Pons (tissue), 1 donor: ENCODE results near the gene FST.

Experiments used
- DNase-seq: peaks from one replicate; pipeline ENCODE4 v3.0.0-alpha.2; 2016; ENCODE audit warnings: low spot score

FST gene, protein sequence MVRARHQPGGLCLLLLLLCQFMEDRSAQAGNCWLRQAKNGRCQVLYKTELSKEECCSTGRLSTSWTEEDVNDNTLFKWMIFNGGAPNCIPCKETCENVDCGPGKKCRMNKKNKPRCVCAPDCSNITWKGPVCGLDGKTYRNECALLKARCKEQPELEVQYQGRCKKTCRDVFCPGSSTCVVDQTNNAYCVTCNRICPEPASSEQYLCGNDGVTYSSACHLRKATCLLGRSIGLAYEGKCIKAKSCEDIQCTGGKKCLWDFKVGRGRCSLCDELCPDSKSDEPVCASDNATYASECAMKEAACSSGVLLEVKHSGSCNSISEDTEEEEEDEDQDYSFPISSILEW

DNA sequence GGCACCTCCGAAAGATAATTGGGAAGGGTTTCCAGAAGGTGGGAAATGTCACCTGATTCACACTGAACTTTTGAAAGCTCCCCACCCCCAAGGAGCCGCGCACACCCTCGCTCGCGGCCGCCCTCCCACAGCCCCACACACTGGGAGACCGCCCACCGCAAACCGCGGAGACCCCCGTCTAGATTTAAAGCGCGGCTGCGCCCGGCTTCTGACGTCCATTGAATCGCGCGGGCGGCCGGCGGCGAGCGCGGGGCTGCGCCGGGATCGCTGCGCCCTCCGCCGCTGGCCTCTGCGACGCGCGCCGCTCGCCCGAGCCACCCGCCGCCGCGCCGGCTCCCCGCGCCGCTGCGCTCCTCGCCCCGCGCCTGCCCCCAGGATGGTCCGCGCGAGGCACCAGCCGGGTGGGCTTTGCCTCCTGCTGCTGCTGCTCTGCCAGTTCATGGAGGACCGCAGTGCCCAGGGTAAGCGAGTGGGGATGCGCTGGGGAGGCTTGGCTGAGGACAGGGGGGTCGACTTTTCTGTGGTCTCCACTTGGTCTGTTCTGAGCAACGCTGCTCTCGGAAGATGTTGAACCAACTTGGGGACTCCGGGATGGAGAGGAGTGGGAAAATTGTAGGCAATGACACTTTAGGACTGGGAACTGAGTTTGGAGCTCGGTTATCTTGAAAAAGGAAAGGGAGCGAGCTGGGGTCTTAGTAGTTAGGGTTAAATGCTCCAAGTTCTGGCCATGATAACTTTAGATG, at the start of gene FST:
Gene FST, plus strand, starts transcription at position 214 of the 743 bp plus-strand sequence. Its CDS starts 163 bp downstream, at position 377.
- no peak for DNase-seq

DNA sequence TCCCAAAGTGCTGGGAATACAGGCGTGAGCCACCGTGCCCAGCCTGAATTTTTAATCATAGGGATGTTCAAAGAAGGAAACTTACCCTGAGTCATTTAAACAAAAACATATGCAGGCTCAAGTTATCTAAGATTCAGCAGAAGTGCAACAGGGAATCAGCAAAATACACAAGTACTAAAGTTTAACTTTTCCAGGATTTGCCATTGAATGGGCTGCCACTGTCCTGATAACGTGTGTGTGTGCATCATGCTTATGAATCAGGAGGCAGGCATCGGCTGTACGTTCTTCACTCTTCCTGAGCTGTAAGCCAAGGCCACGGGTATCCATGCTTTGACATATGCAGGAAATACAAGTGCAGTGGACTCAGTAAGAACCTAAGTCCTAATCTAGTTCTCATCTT, 48.8 kb upstream of the FST start:
- DNase-seq: no peak

DNA sequence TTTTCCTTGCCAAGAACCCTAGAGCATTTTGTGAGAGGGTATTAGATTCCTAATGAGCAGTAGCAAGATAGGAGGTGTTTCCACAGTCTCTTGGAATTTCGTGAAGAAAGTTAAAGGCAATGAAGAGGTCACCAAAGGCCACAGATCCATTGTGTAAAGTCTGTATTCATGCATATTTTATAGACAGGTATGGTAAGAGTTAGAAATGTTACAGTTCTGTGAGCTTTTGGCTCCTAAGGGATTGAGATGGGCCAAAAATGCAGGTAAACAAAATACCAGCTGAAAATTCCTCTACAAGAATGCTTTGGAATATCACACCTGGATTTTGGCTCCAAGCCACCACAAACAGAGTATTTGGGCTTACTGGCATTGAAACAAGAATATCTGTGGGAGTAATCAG, 47.4 kb upstream of the FST start:
- DNase-seq: no peak

DNA sequence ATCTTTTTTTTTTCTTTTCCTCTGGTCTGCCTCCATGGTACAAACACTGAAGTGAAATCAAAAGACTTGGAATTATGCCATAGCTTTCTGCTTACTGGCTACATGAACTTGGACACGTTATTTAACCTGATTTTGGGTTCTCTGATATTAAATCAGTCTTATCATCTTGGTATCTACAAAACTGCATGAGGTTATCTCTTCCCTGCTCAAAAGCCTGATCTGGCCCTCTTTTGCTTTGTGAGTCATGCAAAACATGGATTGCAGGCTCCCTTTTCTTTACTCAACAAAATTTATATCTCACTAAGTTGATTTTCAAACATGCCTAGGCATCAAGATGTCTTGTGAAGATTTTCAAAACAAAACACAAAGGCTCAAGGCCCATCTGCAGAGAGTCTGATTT, 45.9 kb upstream of the FST start:
- DNase-seq: no peak

DNA sequence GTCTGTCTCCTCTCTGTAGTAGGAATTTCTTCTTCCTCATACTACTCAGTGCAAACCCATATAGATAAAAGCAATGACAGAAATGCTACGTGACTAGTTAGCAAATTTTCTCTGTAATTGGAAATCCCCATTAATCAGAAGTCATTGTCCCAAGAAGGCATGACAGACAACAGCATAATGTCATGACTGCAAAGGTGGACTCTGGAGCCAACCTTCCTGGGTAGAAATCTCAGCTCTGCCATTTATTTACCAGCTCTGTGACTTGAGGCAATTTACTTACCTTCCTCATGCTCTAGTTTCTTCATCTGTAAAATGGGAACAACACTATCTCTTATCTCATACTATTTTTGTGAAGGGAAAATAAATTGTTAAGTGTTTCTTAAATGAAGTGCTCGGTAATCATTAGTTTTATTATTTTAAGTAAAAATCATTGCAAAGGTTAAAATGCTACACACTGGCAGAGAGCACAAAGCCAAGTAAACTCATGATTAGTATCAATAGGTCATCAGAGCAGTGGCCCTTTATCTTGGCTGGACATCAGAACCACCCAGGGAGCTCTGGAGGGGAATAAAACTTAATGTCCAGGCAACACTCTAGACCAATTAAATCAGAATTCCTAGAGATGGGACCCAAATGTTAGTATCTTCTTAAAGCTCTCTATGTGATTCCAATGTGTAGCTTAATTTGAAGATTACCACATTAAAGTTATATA, 43.8 kb upstream of the FST start:
- DNase-seq: no peak

DNA sequence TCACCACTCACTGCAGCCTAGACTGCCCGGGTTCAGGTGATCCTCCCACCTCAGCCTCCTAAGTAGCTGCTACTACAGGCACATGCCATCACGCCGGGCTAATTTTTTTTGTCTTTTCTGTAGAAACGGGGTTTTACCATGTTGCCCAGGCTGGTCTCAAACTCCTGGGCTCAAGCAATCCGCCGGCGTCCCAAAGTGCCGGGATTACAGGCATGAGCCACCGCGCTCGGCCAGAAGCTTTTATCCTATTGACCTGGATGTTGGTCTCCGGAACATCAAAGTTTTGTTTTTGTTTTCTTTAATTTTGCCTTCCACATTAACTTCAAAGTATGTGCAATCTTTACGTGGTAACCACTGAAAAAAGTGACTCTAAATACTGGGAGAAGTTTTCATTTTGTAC, 42.4 kb upstream of the FST start:
- no peak for DNase-seq

DNA sequence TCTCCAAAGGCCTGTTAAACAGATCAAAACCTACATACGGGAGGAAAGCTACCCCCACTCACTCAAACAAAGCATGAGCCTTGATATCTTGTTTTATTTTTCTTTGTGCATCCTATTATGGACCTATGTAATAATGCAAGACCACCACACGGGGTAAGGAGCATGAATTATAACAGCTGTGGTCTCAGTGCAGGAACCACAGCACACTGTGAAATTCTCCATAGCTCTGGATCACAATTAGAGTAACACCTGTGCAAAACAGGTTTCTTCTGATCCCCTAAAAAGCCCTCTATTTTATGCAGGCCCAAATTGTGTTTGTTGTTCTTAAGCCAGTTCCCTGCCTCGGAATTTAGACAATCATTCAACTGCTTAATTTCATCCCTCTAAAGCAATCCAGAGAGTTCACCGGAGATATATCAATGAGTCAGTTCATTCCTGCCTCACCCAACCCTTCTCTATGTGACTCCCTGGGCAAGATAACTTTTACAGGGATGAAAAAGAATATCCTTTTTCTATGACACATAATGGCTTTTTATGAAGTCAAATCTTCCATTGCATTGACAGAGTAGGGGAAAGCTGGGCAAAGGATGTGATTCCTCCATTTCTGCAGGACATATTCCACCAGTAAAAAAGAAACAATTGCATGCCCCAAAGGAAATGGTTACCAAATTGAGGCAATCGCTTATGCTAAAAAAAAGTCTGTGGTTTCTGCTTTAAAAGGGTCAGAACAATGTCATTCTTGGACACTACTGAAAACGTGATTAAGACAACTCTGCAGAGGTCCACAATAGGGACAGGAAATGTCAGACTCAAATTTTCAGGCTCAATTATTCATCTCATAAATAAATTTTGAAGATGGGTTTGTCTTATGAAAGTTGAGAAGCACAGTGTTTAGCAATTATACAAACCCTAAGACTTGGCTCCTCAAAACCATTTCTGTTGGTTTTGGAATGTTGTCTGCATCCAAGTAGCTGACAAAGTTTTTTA, 41.6 kb upstream of the FST start:
- no peak for DNase-seq

DNA sequence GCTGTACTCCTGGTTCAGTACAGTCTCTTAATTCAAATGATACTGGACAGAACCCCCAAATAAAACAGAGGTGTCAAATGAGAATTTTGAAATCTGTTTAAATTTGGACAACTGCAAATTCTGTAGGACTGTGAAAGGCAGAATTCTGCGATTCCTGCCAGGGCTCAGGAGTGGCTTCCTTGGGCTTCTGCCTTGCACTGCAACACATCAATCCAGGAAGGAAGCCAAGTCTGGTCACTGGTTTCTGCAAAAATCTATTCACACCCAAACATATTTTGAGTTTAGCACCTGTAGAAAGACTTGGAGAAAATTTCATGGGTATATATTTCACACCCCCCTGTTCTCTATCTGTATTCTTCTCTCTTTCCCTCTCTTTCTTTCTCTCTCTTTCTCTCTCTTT, 37.5 kb upstream of the FST start:
- no peak for DNase-seq

DNA sequence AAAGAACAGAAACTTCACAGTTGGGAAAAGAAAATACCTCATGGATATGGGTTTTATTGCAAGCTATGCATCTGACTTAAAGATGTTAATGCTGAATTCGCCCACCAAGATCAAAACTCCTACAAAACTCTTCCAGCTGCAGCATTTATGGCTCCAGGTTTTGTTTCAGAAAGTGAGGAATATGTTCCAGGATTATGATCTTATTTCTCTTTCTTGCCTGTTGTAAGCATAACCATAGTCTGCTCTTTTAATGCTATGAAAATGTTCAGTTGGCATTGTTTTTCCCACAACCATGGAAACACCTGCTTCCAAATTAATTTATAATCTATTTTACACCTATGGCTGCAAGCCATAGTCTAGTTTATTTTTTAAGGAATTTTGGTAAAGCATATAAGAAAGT, 34.9 kb upstream of the FST start:
- no peak for DNase-seq

DNA sequence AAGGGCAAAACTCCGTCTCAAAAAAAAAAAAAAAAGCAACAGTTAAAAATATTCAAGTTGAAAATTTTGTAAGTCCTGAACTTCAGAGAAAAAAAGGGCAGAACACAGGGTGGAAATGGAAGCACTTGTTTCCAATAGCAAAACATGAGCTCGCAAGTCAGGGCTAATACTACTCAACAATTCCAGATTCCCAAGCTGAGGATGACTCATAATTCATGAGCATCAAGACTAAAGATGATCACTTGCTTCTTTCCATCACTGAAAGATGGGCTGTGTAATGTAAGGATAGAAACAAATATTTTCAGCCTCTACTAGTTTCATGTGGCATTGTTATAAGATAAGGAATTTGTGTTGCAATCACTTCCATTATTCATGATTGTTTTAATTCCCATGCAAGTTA, 33.5 kb upstream of the FST start:
- DNase-seq: no peak

DNA sequence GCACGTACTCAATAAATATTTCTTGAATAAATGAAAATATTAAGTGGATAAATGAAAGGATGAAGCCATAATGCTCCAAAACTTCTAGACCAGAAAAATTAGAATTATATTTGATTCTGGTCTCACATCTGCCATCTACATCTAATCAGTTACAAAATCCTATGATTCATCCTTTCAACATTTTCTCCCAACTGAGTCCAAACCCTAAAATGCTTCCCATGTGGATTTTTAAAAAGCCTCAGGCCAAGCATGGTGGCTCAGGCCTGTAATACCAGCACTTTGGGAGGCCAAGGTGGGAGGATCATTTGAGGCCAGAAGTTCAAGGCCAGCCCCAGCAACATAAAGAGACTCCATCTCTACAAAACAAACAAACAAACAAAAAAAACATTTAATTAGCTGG, 31.6 kb upstream of the FST start:
- DNase-seq: no peak

DNA sequence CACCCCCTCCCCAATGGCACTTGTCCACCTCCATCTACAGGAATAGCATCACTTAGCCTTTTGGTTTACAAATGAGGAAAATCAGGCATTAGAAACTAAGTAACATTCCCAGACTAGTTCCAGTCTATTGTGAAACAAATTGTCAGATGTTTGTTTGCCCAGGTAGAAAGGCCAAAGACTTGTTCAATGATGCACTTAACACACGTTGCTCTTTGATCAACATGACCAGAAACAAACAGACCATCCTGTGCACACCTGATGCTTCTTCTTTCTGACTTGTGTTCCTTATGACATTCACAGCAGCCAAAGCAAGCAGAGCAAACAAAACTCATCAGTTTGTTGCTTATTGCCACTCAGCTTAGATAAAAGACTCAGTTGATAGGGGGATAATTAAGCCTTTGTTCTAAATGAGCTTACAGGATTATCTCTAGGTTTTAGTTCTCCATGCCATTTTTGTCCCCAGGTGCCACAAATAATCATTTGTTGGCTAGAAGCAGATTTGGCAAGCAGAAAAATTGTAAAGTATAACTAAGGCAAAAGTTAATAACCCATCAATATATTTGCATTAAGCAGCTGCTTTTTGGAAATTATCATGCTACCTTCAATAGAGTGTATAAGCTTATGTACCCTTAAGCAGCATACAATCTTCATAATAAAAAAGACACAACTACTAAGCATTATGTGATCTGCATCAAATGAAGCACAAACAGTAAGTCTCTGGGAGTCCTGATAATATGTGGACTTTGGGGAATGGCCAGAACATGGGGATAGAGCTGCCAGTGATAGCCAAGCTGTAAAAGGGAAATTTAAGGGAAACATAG, 26.3 kb upstream of the FST start:
- DNase-seq: no peak

DNA sequence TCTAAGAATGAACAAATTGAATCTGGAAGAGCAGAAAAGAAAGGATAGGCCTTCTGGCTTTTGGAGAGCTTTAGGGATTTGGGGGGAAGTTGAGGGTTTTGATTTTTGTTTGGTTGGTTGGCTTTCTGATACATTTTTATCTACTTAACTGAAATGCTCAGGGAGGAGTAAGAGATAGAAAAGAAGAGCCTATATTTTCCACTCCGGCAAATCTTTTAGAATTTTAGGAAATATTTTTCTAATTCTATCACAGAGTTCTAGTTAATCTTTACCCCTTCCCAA, 25.8 kb upstream of the FST start:
- no peak for DNase-seq

DNA sequence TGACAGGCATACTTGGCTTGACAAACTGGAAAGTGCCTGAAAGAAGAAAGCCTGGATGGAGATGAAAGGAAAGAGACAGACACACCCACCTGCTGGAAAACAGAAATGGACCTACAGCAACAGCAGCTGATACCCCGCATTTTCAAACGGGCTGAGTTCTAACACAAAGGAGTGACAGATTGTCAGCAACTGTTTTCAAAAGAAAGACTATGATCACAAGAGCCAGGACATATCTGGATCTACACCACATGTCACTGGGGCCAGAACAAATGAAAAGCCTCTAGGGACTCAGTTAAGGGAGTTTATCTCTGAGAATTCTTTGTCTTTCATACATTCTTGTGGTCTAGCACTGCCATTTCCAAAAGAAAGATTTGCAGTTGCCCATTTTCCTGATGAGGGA, 24.1 kb upstream of the FST start:
- DNase-seq: no peak

DNA sequence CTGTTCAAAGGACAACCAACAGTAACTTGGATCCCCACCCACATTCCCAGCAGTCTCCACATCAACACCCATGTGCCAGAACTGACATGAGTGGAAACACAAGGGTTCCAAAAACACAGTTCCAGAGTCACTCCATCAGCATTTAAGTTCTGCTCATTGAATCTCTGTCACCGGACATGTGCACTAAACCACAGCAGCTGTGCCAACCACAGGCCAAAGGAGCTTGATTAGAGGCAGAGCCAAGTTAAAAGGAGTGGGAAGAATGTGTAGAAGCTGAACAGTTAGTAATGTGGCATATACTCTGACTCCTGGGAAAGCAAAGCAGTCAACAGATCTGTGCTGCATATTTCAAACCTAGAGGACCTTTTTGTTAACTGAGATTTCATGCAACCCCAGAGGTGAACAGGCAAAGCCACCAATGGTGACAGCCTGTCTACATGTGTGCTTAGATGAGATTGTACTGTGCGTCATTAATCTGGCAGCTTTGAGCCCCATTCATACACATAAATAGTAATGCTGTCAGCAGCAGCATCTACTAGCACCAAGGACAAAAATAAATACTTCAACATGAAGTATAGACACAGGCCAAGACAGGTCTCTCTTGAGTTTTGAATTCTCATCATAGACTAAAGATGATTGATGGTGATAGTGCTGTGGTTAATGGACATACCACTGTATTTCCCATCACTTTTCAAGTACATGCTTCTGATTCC, 16.4 kb upstream of the FST start:
- no peak for DNase-seq

DNA sequence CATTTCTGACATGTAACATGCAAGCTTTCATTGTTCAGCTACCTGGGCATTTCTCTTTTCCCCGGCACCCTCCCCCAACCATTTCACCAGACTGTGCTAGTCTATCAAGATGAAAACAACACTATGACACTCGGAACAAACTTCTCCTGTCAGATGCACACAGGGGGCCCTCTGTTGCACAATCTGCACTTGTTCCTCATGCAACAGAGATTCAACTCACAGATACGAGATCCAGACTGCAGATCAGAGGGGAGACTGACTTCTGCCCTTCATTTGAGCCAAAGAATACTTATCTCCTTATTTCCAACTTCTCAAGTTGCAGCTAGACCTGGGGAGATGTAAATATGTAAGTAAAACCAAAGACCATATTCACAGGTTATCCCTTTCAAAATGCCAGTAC, 15.7 kb upstream of the FST start:
- peak; percentile 50 for DNase-seq

DNA sequence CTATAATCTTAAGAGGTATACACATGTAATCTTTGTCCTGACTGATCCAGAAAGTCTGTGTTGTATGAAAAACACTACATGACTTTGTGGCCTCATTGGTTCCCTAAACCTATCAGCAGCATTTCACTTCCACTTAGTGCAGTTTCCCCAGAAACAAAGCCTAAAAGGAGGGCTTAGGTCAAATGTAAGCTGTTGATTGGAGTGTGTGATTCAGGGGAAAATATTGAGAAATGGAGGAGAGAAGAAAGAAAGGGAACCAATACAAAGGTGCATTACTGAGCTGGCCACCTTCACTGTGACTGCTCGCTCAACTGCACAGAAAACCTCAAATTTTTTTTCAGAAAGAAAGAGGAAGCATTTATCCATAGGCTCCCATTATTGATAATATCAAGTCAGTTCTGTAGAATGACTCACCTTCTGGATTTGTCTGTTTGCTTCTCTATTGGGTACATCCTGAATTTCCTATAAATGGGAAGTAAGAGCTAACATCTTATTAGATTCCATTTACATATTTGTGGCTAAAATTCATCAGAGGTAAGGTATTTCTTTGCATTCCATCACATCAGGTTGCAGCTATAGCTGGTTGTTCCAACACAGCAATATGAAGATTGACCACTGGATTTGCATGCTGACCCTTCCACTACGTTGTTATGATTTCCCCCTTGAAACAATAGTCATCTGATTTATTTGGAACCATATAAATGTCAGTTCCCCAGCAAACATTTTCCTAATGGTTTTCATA, 10.3 kb upstream of the FST start:
- DNase-seq: no peak

DNA sequence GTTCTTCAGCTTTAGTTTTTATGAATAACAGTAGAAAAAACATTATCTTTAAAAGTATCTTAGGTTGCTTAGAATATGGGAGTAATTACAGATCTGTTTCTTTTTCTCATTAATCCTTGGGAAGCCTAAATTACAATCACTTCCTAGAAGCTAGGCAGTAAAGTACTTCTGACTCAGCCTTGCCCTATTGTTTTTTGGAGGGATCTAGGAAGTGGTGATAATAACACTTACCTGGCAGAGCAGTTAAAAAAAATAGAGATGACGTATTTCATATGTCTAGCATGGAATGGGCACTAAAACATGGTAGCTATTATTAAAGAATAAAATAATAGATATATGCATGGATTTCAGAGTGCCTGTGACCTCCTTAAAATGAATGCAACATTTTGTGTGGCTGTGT, 8.2 kb upstream of the FST start:
- no peak for DNase-seq

DNA sequence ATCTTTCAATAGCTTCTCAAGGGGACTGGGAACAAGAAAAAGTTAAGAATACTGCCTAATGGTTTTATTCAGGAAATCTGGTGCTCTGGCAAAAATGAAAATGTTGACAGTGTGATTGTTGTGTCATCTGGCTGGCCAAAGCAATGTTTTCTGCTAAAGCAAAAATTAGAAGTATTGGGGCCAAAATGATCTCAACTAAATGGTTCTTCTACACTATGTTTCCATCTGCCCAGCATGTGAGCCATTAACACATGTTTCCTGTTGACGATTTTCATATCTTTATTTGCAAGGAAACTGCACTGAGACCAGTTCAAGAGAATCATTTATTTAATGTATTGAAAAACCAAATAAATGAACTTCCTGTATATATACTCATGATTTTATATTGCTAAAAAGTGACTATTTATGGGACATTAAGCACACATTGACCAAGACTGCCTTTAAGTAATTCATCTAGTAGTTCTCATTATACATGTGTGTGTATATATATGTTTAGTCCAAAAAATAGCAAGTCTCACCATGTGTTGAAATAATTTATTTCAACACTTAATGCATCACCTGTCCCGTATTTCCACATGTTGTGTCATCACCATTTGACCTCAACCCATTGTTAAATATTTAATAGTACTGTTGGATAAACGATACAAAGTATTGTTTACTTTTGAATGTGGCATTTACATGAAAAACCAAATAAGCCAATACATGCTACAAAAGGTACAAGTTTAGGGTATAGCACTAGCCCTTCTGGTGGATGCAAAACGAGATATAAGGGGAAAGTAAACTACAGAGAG, 7.5 kb upstream of the FST start:
- DNase-seq: no peak
